K562 (cell line): ENCODE measurements around the gene GALNT7. TPM values are rescaled to one million over a fixed set of nuclear protein-coding genes. Genes with fewer than 3 reads are reported as not detected.

Experiments
- ATAC-seq: fragments of 200-7000 bp; cut with Tn5 transposase; 3 replicates; pipeline ENCODE4 v1.9.1; 2020; ENCODE audit warnings: moderate library complexity
- BruUV-seq: library from RNA; stranded (reverse); fragments of 400-500 nt; replicated peaks from 2 replicates; lab custom pipeline; 2021; lab: Mats Ljungman, UMichigan
- CTCF ChIA-PET: fragments of 300-600 bp; formaldehyde crosslinking; extraction: SDS; loops from one replicate; lab custom pipeline; 2021; ENCODE audit warnings: low intra/inter-chr PET ratio; lab: Yijun Ruan, JAX
- POLR2A ChIA-PET: fragments of 300-600, 350-650 bp; sonication (Branson Sonifier 250); formaldehyde crosslinking; extraction: SDS; loops from one replicate; lab custom pipeline; 2021; ENCODE audit warnings: antibody characterized with exemption, inconsistent platforms; lab: Yijun Ruan, JAX
- DNase-seq, 4 experiments: peaks; one replicate each; pipeline versions ENCODE4 v3.0.0 to v3.0.0-alpha.2; 2011 to 2018; ENCODE audit warnings: low spot score in 3 of 4, mixed read lengths in 3 of 4; ENCODE audit errors: extremely low read depth in 1 of 4
- FAIRE-seq: peaks from 2 replicates; lab custom pipeline; 2011; peaks lifted over from hg19 to GRCh38; lab: Jason Lieb, UNC
- H2AFZ ChIP-seq: 2 replicates; pipeline ENCODE4 v1.6.0; 2011; ENCODE audit warnings: low read depth, low read length, control low read depth, inconsistent platforms
- H3K27ac ChIP-seq: fragments of 200-600 bp; 3 replicates; pipeline ENCODE4 v1.8.0; 2011; ENCODE audit warnings: low read depth, mild to moderate bottlenecking, control low read depth, inconsistent platforms, low read length, moderate library complexity, mixed read lengths; ENCODE audit errors: extremely low read depth
- H3K27me3 ChIP-seq, 2 experiments: fragments of 300-600 bp in 1 of 2; 2 replicates in 1 of 2; 3 replicates in 1 of 2; pipeline versions ENCODE4 v1.6.0 to v1.8.0; 2011; ENCODE audit warnings: inconsistent platforms in 2 of 2, low read length in 2 of 2, mild to moderate bottlenecking in 1 of 2, mixed read lengths in 1 of 2, moderate library complexity in 1 of 2; ENCODE audit not compliant: control insufficient read depth in 2 of 2, insufficient read depth in 2 of 2
- H3K36me3 ChIP-seq: fragments of 300-600 bp; 3 replicates; pipeline ENCODE4 v1.8.0; 2011; ENCODE audit warnings: mild to moderate bottlenecking, low read length, inconsistent platforms; ENCODE audit not compliant: control insufficient read depth, insufficient read depth
- H3K4me1 ChIP-seq, 2 experiments: fragments of 200-600 bp in 1 of 2; replicated peaks in 1 of 2; 2 replicates in 1 of 2; 3 replicates in 1 of 2; pipeline versions ENCODE4 v1.5.1 to v1.8.0; 2011; ENCODE audit warnings: inconsistent platforms in 2 of 2, low read length in 2 of 2, mild to moderate bottlenecking in 1 of 2, mixed read lengths in 1 of 2, moderate library complexity in 1 of 2; ENCODE audit not compliant: control insufficient read depth in 2 of 2, insufficient read depth in 2 of 2
- H3K4me2 ChIP-seq: 2 replicates; pipeline ENCODE4 v1.6.1; 2011; ENCODE audit warnings: low read length, control low read depth, inconsistent platforms, mixed read lengths; ENCODE audit not compliant: insufficient read depth
- H3K4me3 ChIP-seq: fragments of 200-600 bp; sonication (generic), shearing (Covaris generic); 2 replicates; pipeline ENCODE4 v1.5.1; 2016; ENCODE audit warnings: control low read depth, inconsistent platforms
- H3K79me2 ChIP-seq: fragments of 200-600 bp; 3 replicates; pipeline ENCODE4 v1.8.0; 2011; ENCODE audit warnings: low read length, inconsistent platforms; ENCODE audit not compliant: control insufficient read depth, insufficient read depth
- H3K9ac ChIP-seq, 2 experiments: 2 replicates each; pipeline versions ENCODE4 v1.6.0 to v1.6.1; 2011; ENCODE audit warnings: low read depth in 2 of 2, low read length in 2 of 2, control low read depth in 1 of 2, inconsistent platforms in 1 of 2, mild to moderate bottlenecking in 1 of 2, mixed read lengths in 1 of 2; ENCODE audit not compliant: insufficient read depth in 1 of 2
- H3K9me1 ChIP-seq: one replicate; pipeline ENCODE4 v1.6.0; 2011; ENCODE audit warnings: inconsistent platforms, mild to moderate bottlenecking, low read length, moderate library complexity; ENCODE audit not compliant: control insufficient read depth, insufficient read depth
- H3K9me3 ChIP-seq: replicated peaks from 2 replicates; pipeline ENCODE4 v1.5.1; 2011; ENCODE audit warnings: low read depth, low read length, inconsistent platforms; ENCODE audit not compliant: control insufficient read depth, insufficient read depth
- H4K20me1 ChIP-seq: replicated peaks from 2 replicates; pipeline ENCODE4 v1.6.1; 2011; ENCODE audit warnings: low read length, inconsistent platforms, mixed read lengths; ENCODE audit not compliant: control insufficient read depth, insufficient read depth
- ASH1L ChIP-seq: fragments of 450-650 bp; IDR thresholded peaks from 2 replicates; pipeline ENCODE4 v1.6.1; 2018; ENCODE audit warnings: borderline replicate concordance, mild to moderate bottlenecking, low read depth; ENCODE audit not compliant: partially characterized antibody
- CXXC5 ChIP-seq: fragments of 250-450 bp; sonication (Bioruptor Pico); IDR thresholded peaks from 2 replicates; pipeline ENCODE4 v1.8.0; 2022; ENCODE audit warnings: inconsistent platforms, mild to moderate bottlenecking, moderate library complexity
- L3MBTL2 ChIP-seq: fragments of 450-650 bp; IDR thresholded peaks from 2 replicates; pipeline ENCODE4 v1.6.1; 2016; ENCODE audit warnings: mild to moderate bottlenecking, moderate library complexity
- MEIS2 ChIP-seq: fragments of 450-650 bp; IDR thresholded peaks from 2 replicates; pipeline ENCODE4 v1.6.1; 2014; ENCODE audit warnings: mild to moderate bottlenecking; ENCODE audit not compliant: partially characterized antibody
- PML ChIP-seq: IDR thresholded peaks from 2 replicates; pipeline ENCODE4 v1.6.1; 2012; ENCODE audit warnings: low read length, inconsistent platforms
- RUNX1 ChIP-seq: sonication (generic); IDR thresholded peaks from 2 replicates; pipeline ENCODE4 v1.6.1; 2016; ENCODE audit warnings: antibody characterized with exemption, low read depth
- SIN3A ChIP-seq, 2 experiments: fragments of 150-350 bp in 1 of 2; IDR thresholded peaks; 2 replicates each; pipeline ENCODE4 v1.6.1; 2011 to 2016; ENCODE audit warnings: borderline replicate concordance in 2 of 2, low read depth in 2 of 2, low read length in 2 of 2, mild to moderate bottlenecking in 2 of 2, moderate library complexity in 2 of 2; ENCODE audit not compliant: control insufficient read depth in 1 of 2
- ZNF384 ChIP-seq: IDR thresholded peaks from 2 replicates; pipeline ENCODE4 v1.6.1; 2012; ENCODE audit warnings: low read depth, low read length, improper control_type of control experiment
- ZNF830 ChIP-seq: fragments of 250-450 bp; sonication (Bioruptor Pico); IDR thresholded peaks from 2 replicates; pipeline ENCODE4 v1.5.0; 2021; ENCODE audit warnings: mild to moderate bottlenecking
- WGBS: fragments of 100-300 bp; shearing (Covaris generic); methylation state at CpG from one replicate; pipeline ENCODE4 v1.1.6; 2016; ENCODE audit warnings: low coverage, mixed read lengths; ENCODE audit not compliant: insufficient coverage; ENCODE audit errors: missing lambda C conversion rate; 5-methylcytosine and 5-hydroxymethylcytosine counted together
- in situ Hi-C: fragments of 300-500 bp; cut with MboI; formaldehyde crosslinking; loops from 4 replicates; pipeline ENCODE4 v1.15.0; 2018; ENCODE audit warnings: inconsistent platforms, mixed read lengths
- intact Hi-C: fragments of 100-400 bp; cut with micrococcal nuclease; formaldehyde crosslinking; loops from 2 replicates; pipeline ENCODE4 v1.14.2; 2022
- polyA plus RNA-seq, 8 experiments: library from polyadenylated mRNA; depleted of rRNA in 4 of 8; stranded (reverse) in 5 of 8; unstranded in 3 of 8; fragments of >200 nt; fragmentation: Nextera tagmentation in 2 of 8; fragmentation: Illumina TruSeq in 1 of 8; extraction: Ambion mirVana in 2 of 8; extraction: Trizol in 1 of 8; gene quantifications; 2 replicates each; pipeline versions ENCODE4 v1.2.1 to v1.2.3, GENCODE V29; 2011 to 2014; ENCODE audit warnings: inconsistent platforms in 1 of 8, missing spikeins in 1 of 8
- total RNA-seq, 7 experiments: library from RNA; depleted of rRNA in 6 of 7; stranded (reverse); fragments of >200 nt in 6 of 7; fragmentation: Illumina TruSeq in 2 of 7; extraction: Trizol in 2 of 7; gene quantifications; 2 replicates each; pipeline versions ENCODE4 v1.2.1 to v1.2.3, GENCODE V29; 2011 to 2021; ENCODE audit warnings: low replicate concordance in 1 of 7
- TF ChIP-seq, protein P1 (sequence below): fragments of 250-450 bp; sonication (Bioruptor Pico); IDR thresholded peaks from 2 replicates; pipeline ENCODE4 v1.5.0; 2020; ENCODE audit warnings: mild to moderate bottlenecking, borderline replicate concordance
- TF ChIP-seq, protein P2 (sequence below): fragments of 450-650 bp; IDR thresholded peaks from 2 replicates; pipeline ENCODE4 v1.6.1; 2014; ENCODE audit warnings: low read depth, mild to moderate bottlenecking, moderate library complexity, borderline replicate concordance
- TF ChIP-seq, protein P3 (sequence below): fragments of 450-650 bp; IDR thresholded peaks from 2 replicates; pipeline ENCODE4 v1.6.1; 2016

Gene GALNT7
- total and polyA plus RNA-seq, 9 of the 15 experiments (the other 6 are each of a cell fraction or from before 2014, with no cell fraction given) = 16.7 to 38.7 (median 31.1) TPM

DNA sequence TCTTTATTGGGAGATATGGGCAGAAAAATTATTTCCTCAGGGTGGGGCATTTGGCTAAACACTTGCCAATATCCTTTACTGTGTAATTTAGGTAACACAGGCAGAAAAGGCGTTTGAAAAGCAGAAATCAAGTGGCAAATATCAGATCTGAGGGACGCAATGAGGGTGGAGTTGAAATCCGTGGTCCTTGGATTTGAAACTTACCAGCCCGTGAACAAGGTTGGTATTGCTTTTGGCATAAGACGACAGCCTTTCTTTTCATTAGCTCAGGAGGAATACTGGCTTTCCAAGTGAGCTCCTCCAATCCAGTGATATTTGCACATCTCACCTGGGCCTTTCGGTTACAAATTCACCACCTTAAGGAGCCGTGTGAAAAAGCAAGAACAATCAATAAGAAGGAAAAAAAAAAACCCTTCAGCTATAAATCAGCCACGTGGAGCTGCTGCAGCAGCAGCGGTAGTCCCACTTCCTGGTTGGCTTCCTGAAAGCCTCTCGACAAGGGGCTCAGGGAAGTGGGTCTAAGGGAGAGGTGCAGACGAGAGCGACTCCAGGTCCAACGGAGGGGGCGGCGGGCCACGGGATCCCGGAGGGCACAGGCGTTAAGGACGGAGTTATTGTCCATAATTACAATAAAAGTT, 734 bp upstream of the GALNT7 start:
- Histone ChIP-seq H3K9me3 (no peaks in the 10 kb centered on the region), H3K27ac (peak overlapping the region; percentile 91), H3K4me3 (peak overlapping the region; percentile 67), H3K4me1 (peaks cover 20 to 28% of the 10 kb centered on the region in 2 experiments; a peak in 4 of 5 replicates), H2AFZ (peak overlapping the region; percentile 96), H4K20me1 (no peaks in the 10 kb centered on the region), H3K79me2 (peaks cover 55% of the 10 kb centered on the region), H3K9me1 (no peaks in the 10 kb centered on the region), H3K4me2 (peak overlapping the region; percentile 94), H3K9ac (peak overlapping the region; percentile 92 to 97), H3K27me3 (no peaks in the 10 kb centered on the region), H3K36me3 (no peaks in the 10 kb centered on the region)
- ChIA-PET CTCF (no interaction called here), POLR2A (interaction anchor here (0.7 to 2.7 kb wide), 3 partner anchors 8 to 15 kb away, joined by 3 to 9 read pairs (median 3); no protein-coding TSS in a partner anchor)
- peak; percentile 75 for FAIRE-seq
- DNase-seq = peak; percentile 41 to 75 (median 52)
- in situ Hi-C loops = loop anchor here (5.0 kb wide), 1 partner anchor 141 kb away; no protein-coding TSS in a partner anchor
- under 1% methylated on average over 19 of the region's 19 CpGs for WGBS
- BruUV-seq = TSS peak; percentile 61
- ATAC-seq = peak; percentile 34
- intact Hi-C loops = loop anchor here (5.0 kb wide), 1 partner anchor 126 kb away; no protein-coding TSS in a partner anchor
- TF ChIP-seq, protein P1, sequence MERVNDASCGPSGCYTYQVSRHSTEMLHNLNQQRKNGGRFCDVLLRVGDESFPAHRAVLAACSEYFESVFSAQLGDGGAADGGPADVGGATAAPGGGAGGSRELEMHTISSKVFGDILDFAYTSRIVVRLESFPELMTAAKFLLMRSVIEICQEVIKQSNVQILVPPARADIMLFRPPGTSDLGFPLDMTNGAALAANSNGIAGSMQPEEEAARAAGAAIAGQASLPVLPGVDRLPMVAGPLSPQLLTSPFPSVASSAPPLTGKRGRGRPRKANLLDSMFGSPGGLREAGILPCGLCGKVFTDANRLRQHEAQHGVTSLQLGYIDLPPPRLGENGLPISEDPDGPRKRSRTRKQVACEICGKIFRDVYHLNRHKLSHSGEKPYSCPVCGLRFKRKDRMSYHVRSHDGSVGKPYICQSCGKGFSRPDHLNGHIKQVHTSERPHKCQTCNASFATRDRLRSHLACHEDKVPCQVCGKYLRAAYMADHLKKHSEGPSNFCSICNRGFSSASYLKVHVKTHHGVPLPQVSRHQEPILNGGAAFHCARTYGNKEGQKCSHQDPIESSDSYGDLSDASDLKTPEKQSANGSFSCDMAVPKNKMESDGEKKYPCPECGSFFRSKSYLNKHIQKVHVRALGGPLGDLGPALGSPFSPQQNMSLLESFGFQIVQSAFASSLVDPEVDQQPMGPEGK (CRISPR knock-in tag) = no peak
- TF ChIP-seq CXXC5 (0 out of 2 replicates have a peak, but pooled peaks have one; percentile 8), MEIS2 (peak; percentile 87), L3MBTL2 (peak; percentile 73), SIN3A (IDR thresholded peaks at IDR 0.05; ENCODE audit: borderline replicate concordance in 2 of 2, control insufficient read depth in 1 of 2, low read depth in 2 of 2, low read length in 2 of 2) (peak; percentile 48 to 63; a peak in 2 of 4 replicates), ZNF830 (CRISPR knock-in tag) (no peak), PML (peak; percentile 62; the same call in 1 of the 2 replicates), ASH1L (peak; percentile 65), RUNX1 (0 out of 2 replicates have a peak, but pooled peaks have one; percentile 7), ZNF384 (peak; percentile 71; the same call in 1 of the 2 replicates)
- TF ChIP-seq, protein P2, sequence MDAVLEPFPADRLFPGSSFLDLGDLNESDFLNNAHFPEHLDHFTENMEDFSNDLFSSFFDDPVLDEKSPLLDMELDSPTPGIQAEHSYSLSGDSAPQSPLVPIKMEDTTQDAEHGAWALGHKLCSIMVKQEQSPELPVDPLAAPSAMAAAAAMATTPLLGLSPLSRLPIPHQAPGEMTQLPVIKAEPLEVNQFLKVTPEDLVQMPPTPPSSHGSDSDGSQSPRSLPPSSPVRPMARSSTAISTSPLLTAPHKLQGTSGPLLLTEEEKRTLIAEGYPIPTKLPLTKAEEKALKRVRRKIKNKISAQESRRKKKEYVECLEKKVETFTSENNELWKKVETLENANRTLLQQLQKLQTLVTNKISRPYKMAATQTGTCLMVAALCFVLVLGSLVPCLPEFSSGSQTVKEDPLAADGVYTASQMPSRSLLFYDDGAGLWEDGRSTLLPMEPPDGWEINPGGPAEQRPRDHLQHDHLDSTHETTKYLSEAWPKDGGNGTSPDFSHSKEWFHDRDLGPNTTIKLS = peak; percentile 83
- TF ChIP-seq, protein P3, sequence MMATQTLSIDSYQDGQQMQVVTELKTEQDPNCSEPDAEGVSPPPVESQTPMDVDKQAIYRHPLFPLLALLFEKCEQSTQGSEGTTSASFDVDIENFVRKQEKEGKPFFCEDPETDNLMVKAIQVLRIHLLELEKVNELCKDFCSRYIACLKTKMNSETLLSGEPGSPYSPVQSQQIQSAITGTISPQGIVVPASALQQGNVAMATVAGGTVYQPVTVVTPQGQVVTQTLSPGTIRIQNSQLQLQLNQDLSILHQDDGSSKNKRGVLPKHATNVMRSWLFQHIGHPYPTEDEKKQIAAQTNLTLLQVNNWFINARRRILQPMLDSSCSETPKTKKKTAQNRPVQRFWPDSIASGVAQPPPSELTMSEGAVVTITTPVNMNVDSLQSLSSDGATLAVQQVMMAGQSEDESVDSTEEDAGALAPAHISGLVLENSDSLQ = peak; percentile 79
